ENCODE results near the gene ALKBH1.

The ALKBH1 gene

GRCh38 chr14:77649326-77649725 lies 58.5 kb downstream of the ALKBH1 start:
- TF ChIP-seq TAF1 (IDR thresholded peaks at IDR 0.05; ENCODE audit: borderline replicate concordance, insufficient read depth, low read length) (no peak), REST (IDR thresholded peaks at IDR 0.05; ENCODE audit: insufficient read depth in 1 of 2, low read depth in 2 of 2, low read length in 2 of 2) (no peak)

GRCh38 chr14:77648520-77649200 lies 59.2 kb downstream of the ALKBH1 start:
- TF ChIP-seq REST (IDR thresholded peaks at IDR 0.05; ENCODE audit: insufficient read depth in 1 of 2, low read depth in 2 of 2, low read length in 2 of 2) = no peak
- no peak for TF ChIP-seq TAF1 (IDR thresholded peaks at IDR 0.05; ENCODE audit: borderline replicate concordance, insufficient read depth, low read length)
- TF ChIP-seq FOXP2 (optimal IDR thresholded peaks at IDR 0.05; ENCODE audit: borderline replicate concordance, extremely low read depth, extremely low read length, insufficient read depth) = no peak
- no peak for TF ChIP-seq POLR2AphosphoS5 (IDR thresholded peaks at IDR 0.05; ENCODE audit: low read depth, low read length)
- no peak for TF ChIP-seq SIN3A (IDR thresholded peaks at IDR 0.05; ENCODE audit: borderline replicate concordance, insufficient read depth, low read length)

- TF ChIP-seq FOXP2 (optimal IDR thresholded peaks at IDR 0.05; ENCODE audit: borderline replicate concordance, extremely low read depth, extremely low read length, insufficient read depth) = no peak
These were observed 60.0 kb downstream of the ALKBH1 start for GRCh38 chr14:77647853-77648252.

GRCh38 chr14:77646907-77647306 lies 60.9 kb downstream of the ALKBH1 start:
- TF ChIP-seq SIN3A (IDR thresholded peaks at IDR 0.05; ENCODE audit: borderline replicate concordance, insufficient read depth, low read length) = no peak
- no peak for TF ChIP-seq FOXP2 (optimal IDR thresholded peaks at IDR 0.05; ENCODE audit: borderline replicate concordance, extremely low read depth, extremely low read length, insufficient read depth)
- no peak for TF ChIP-seq REST (IDR thresholded peaks at IDR 0.05; ENCODE audit: insufficient read depth in 1 of 2, low read depth in 2 of 2, low read length in 2 of 2)

- TF ChIP-seq POLR2AphosphoS5 (IDR thresholded peaks at IDR 0.05; ENCODE audit: low read depth, low read length) (no peak), FOXP2 (optimal IDR thresholded peaks at IDR 0.05; ENCODE audit: borderline replicate concordance, extremely low read depth, extremely low read length, insufficient read depth) (no peak), TAF1 (IDR thresholded peaks at IDR 0.05; ENCODE audit: borderline replicate concordance, insufficient read depth, low read length) (no peak), REST (IDR thresholded peaks at IDR 0.05; ENCODE audit: insufficient read depth in 1 of 2, low read depth in 2 of 2, low read length in 2 of 2) (no peak), SIN3A (IDR thresholded peaks at IDR 0.05; ENCODE audit: borderline replicate concordance, insufficient read depth, low read length) (no peak)
These were observed 62.1 kb downstream of the ALKBH1 start for GRCh38 chr14:77645520-77646230.

Measured in PFSK-1 (cell line).